PFSK-1 (cell line): ENCODE measurements around the gene OR6S1.

Experiments
- SIN3A ChIP-seq: IDR thresholded peaks from 2 replicates; pipeline ENCODE4 v1.6.1; 2012; ENCODE audit warnings: mild to moderate bottlenecking, low read length, moderate library complexity, borderline replicate concordance; ENCODE audit not compliant: insufficient read depth
- TF ChIP-seq, protein P1 (sequence below), 2 experiments: IDR thresholded peaks; 2 replicates each; pipeline versions ENCODE4 v1.6.1 to v1.8.0; 2011 to 2012; ENCODE audit warnings: low read depth in 2 of 2, low read length in 2 of 2, control low read depth in 1 of 2, inconsistent platforms in 1 of 2, mild to moderate bottlenecking in 1 of 2, moderate library complexity in 1 of 2; ENCODE audit not compliant: insufficient read depth in 1 of 2

DNA sequence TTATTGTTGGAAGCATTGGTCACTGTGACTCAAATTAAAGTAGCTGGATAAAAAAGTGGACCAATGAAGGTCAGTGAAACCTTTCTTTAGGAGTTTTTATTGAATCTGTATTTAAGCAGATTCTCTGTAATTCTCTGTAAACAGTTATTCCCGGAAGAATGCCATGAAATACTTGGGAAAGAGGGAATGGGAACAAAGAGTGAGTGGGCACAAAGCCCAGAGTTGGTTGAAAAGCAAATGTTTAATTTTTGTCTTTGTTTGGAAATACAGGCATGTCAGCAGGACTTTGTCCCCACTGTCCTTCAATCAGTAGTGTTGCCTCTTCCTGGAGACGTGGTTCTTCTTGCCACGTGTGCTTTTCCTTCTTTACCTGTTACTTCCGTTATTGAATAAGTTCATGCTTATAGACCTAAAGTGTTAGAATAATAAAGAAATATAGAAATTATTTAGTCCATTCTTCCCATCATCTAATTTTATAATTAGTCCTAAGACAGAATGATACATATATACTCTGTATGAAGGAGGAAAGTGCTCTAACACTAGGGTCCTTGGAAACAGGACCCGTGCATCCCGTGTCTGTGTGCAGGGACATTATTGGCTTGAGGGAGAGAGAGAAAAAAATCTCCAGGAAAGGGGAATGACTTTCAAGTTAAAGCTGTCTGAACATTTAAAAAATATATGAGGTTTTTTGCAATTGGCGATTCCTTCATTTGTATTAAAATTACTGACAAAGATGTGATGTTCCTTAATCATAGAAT is 45.1 kb upstream of the OR6S1 start:
- TF ChIP-seq, protein P1, sequence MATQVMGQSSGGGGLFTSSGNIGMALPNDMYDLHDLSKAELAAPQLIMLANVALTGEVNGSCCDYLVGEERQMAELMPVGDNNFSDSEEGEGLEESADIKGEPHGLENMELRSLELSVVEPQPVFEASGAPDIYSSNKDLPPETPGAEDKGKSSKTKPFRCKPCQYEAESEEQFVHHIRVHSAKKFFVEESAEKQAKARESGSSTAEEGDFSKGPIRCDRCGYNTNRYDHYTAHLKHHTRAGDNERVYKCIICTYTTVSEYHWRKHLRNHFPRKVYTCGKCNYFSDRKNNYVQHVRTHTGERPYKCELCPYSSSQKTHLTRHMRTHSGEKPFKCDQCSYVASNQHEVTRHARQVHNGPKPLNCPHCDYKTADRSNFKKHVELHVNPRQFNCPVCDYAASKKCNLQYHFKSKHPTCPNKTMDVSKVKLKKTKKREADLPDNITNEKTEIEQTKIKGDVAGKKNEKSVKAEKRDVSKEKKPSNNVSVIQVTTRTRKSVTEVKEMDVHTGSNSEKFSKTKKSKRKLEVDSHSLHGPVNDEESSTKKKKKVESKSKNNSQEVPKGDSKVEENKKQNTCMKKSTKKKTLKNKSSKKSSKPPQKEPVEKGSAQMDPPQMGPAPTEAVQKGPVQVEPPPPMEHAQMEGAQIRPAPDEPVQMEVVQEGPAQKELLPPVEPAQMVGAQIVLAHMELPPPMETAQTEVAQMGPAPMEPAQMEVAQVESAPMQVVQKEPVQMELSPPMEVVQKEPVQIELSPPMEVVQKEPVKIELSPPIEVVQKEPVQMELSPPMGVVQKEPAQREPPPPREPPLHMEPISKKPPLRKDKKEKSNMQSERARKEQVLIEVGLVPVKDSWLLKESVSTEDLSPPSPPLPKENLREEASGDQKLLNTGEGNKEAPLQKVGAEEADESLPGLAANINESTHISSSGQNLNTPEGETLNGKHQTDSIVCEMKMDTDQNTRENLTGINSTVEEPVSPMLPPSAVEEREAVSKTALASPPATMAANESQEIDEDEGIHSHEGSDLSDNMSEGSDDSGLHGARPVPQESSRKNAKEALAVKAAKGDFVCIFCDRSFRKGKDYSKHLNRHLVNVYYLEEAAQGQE (IDR thresholded peaks at IDR 0.05; ENCODE audit: insufficient read depth in 1 of 2, low read depth in 2 of 2, low read length in 2 of 2), result no peak
- no peak for TF ChIP-seq SIN3A
